ENCODE data around the gene MPV17.

GRCh38 chr2:27306136-27306535, 16.8 kb downstream of the MPV17 start:
- no peak for TF ChIP-seq NFE2L2 (conservative IDR thresholded peaks at IDR 0.05; ENCODE audit: low read length)
- TF ChIP-seq CTCF (IDR thresholded peaks at IDR 0.05): no peak
- TF ChIP-seq BHLHE40 (IDR thresholded peaks at IDR 0.05; ENCODE audit: low read depth, low read length): no peak
- no peak for TF ChIP-seq RAD21 (conservative IDR thresholded peaks at IDR 0.05 in 1 of 2, IDR thresholded peaks at IDR 0.05 in 1 of 2)
- no peak for TF ChIP-seq POLR2A (IDR thresholded peaks at IDR 0.05; ENCODE audit: low read length)
- TF ChIP-seq MAX (IDR thresholded peaks at IDR 0.05): no peak
- TF ChIP-seq FOSL2 (IDR thresholded peaks at IDR 0.05): no peak
- TF ChIP-seq FOSL2 (CRISPR knock-in tag; IDR thresholded peaks at IDR 0.05): no peak
- TF ChIP-seq ELK1 (IDR thresholded peaks at IDR 0.05; ENCODE audit: low read depth, low read length): no peak
- TF ChIP-seq MAZ (IDR thresholded peaks at IDR 0.05; ENCODE audit: borderline replicate concordance, low read depth, low read length): no peak
- no peak for TF ChIP-seq REST (IDR thresholded peaks at IDR 0.05)
- no peak for TF ChIP-seq BCL3 (IDR thresholded peaks at IDR 0.05)
- TF ChIP-seq PHF8 (IDR thresholded peaks at IDR 0.05; ENCODE audit: borderline replicate concordance, low read depth): no peak
- TF ChIP-seq USF2 (IDR thresholded peaks at IDR 0.05): no peak
